ENCODE results near the gene C18orf54.

Gene C18orf54

GRCh38 chr18:54358495-54359040 lies 862 bp downstream of the C18orf54 start:
- H3K36me3 ChIP-seq (ENCODE audit: control insufficient read depth in 1 of 2, insufficient read depth in 2 of 2, low read depth in 1 of 2, low read length in 2 of 2) = no peaks in the 10 kb centered on the region
- no peak overlapping the region for H3K14ac ChIP-seq (ENCODE audit: low read length in 2 of 2)
- no peak overlapping the region for H3K23ac ChIP-seq (ENCODE audit: low read length in 2 of 2)
- no peaks in the 10 kb centered on the region for H3K9me3 ChIP-seq (ENCODE audit: control insufficient read depth, low read length)
- peak overlapping the region; percentile 91 for H3K9ac ChIP-seq (ENCODE audit: low read length)
- no peak overlapping the region for H2AK5ac ChIP-seq (ENCODE audit: low read length, severe bottlenecking)
- H3K27me3 ChIP-seq (ENCODE audit: control insufficient read depth in 1 of 2, insufficient read depth in 1 of 2, low read length in 2 of 2) = no peaks in the 10 kb centered on the region
- no peak overlapping the region for H3K27ac ChIP-seq (ENCODE audit: low read length, poor library complexity, severe bottlenecking)
- no peak for DNase-seq
- peak overlapping the region; percentile 80 to 95 for H3K4me3 ChIP-seq (ENCODE audit: insufficient read depth in 1 of 2, low read depth in 1 of 2, low read length in 2 of 2)
- H2BK12ac ChIP-seq (ENCODE audit: low read length in 2 of 2) = no peak overlapping the region
- H3K18ac ChIP-seq (ENCODE audit: low read depth in 1 of 2, low read length in 2 of 2) = peak overlapping the region; percentile 30 to 54
- H3K4me2 ChIP-seq (ENCODE audit: low read length, poor library complexity, severe bottlenecking) = peak overlapping the region; percentile 88
- H4K91ac ChIP-seq (ENCODE audit: low read length) = no peak overlapping the region
- peak overlapping the region in 1 of 2 experiments; percentile 49 for H3K4ac ChIP-seq (ENCODE audit: low read depth in 1 of 2, low read length in 2 of 2)
- H2BK5ac ChIP-seq (ENCODE audit: low read depth, low read length, poor library complexity, severe bottlenecking) = no peak overlapping the region
- no peak overlapping the region for H2BK120ac ChIP-seq (ENCODE audit: low read depth, low read length)
- no peaks in the 10 kb centered on the region for H3K4me1 ChIP-seq (ENCODE audit: control insufficient read depth, insufficient read depth, low read depth, low read length)
- no peak overlapping the region for H2BK15ac ChIP-seq (ENCODE audit: low read depth, poor library complexity, severe bottlenecking)
- H2AFZ ChIP-seq (ENCODE audit: low read depth, low read length) = peak overlapping the region; percentile 75
- WGBS = under 1% methylated on average over 18 of the region's 21 CpGs
- no peak overlapping the region for H4K8ac ChIP-seq (ENCODE audit: low read length)
- peaks cover 8% of the 10 kb centered on the region for H3K79me1 ChIP-seq (replicated peaks; ENCODE audit: low read length, poor library complexity, severe bottlenecking)

- WGBS = 20% methylated on average over 1 of the region's 6 CpGs
- no peak for DNase-seq
These were observed 1.5 kb downstream of the C18orf54 start for GRCh38 chr18:54359233-54359632.

GRCh38 chr18:54360406-54360805 lies 2.7 kb downstream of the C18orf54 start:
- Histone ChIP-seq H3K9me3 (ENCODE audit: control insufficient read depth, low read length) (no peaks in the 10 kb centered on the region), H3K18ac (ENCODE audit: low read depth in 1 of 2, low read length in 2 of 2) (no peak overlapping the region), H2BK15ac (ENCODE audit: low read depth, poor library complexity, severe bottlenecking) (no peak overlapping the region), H2BK12ac (ENCODE audit: low read length in 2 of 2) (no peak overlapping the region), H2AFZ (ENCODE audit: low read depth, low read length) (no peak overlapping the region), H2BK5ac (ENCODE audit: low read depth, low read length, poor library complexity, severe bottlenecking) (no peak overlapping the region), H3K9ac (ENCODE audit: low read length) (no peak overlapping the region), H3K79me1 (replicated peaks; ENCODE audit: low read length, poor library complexity, severe bottlenecking) (peaks cover 8% of the 10 kb centered on the region), H3K4ac (ENCODE audit: low read depth in 1 of 2, low read length in 2 of 2) (no peak overlapping the region), H3K4me3 (ENCODE audit: insufficient read depth in 1 of 2, low read depth in 1 of 2, low read length in 2 of 2) (no peak overlapping the region), H2AK5ac (ENCODE audit: low read length, severe bottlenecking) (no peak overlapping the region), H3K27me3 (ENCODE audit: control insufficient read depth in 1 of 2, insufficient read depth in 1 of 2, low read length in 2 of 2) (no peaks in the 10 kb centered on the region), H2BK120ac (ENCODE audit: low read depth, low read length) (no peak overlapping the region), H3K36me3 (ENCODE audit: control insufficient read depth in 1 of 2, insufficient read depth in 2 of 2, low read depth in 1 of 2, low read length in 2 of 2) (no peaks in the 10 kb centered on the region), H3K14ac (ENCODE audit: low read length in 2 of 2) (no peak overlapping the region), H3K23ac (ENCODE audit: low read length in 2 of 2) (no peak overlapping the region), H4K91ac (ENCODE audit: low read length) (no peak overlapping the region), H3K4me1 (ENCODE audit: control insufficient read depth, insufficient read depth, low read depth, low read length) (no peaks in the 10 kb centered on the region), H3K4me2 (ENCODE audit: low read length, poor library complexity, severe bottlenecking) (no peak overlapping the region), H3K27ac (ENCODE audit: low read length, poor library complexity, severe bottlenecking) (no peak overlapping the region), H4K8ac (ENCODE audit: low read length) (no peak overlapping the region)
- peak; percentile 12 for DNase-seq
- WGBS = 100% methylated on average over 2 of the region's 3 CpGs

More at GRCh38 chr18:54359233-54359632, 1.5 kb downstream of the C18orf54 start:
- no peak overlapping the region for H3K27ac ChIP-seq (ENCODE audit: low read length, poor library complexity, severe bottlenecking)
- H3K4me3 ChIP-seq (ENCODE audit: insufficient read depth in 1 of 2, low read depth in 1 of 2, low read length in 2 of 2) = peak overlapping the region in 1 of 2 experiments; percentile 95
- H4K8ac ChIP-seq (ENCODE audit: low read length) = no peak overlapping the region
- H3K9ac ChIP-seq (ENCODE audit: low read length) = peak overlapping the region; percentile 91
- H3K23ac ChIP-seq (ENCODE audit: low read length in 2 of 2) = no peak overlapping the region
- H3K36me3 ChIP-seq (ENCODE audit: control insufficient read depth in 1 of 2, insufficient read depth in 2 of 2, low read depth in 1 of 2, low read length in 2 of 2) = no peaks in the 10 kb centered on the region
- peak overlapping the region; percentile 17 for H3K4me2 ChIP-seq (ENCODE audit: low read length, poor library complexity, severe bottlenecking)
- no peak overlapping the region for H3K18ac ChIP-seq (ENCODE audit: low read depth in 1 of 2, low read length in 2 of 2)
- no peak overlapping the region for H2BK15ac ChIP-seq (ENCODE audit: low read depth, poor library complexity, severe bottlenecking)
- H2BK12ac ChIP-seq (ENCODE audit: low read length in 2 of 2) = no peak overlapping the region
- H3K79me1 ChIP-seq (replicated peaks; ENCODE audit: low read length, poor library complexity, severe bottlenecking) = peaks cover 8% of the 10 kb centered on the region
- no peak overlapping the region for H3K4ac ChIP-seq (ENCODE audit: low read depth in 1 of 2, low read length in 2 of 2)
- no peaks in the 10 kb centered on the region for H3K4me1 ChIP-seq (ENCODE audit: control insufficient read depth, insufficient read depth, low read depth, low read length)
- H2BK120ac ChIP-seq (ENCODE audit: low read depth, low read length) = no peak overlapping the region
- H2AFZ ChIP-seq (ENCODE audit: low read depth, low read length) = no peak overlapping the region
- no peaks in the 10 kb centered on the region for H3K27me3 ChIP-seq (ENCODE audit: control insufficient read depth in 1 of 2, insufficient read depth in 1 of 2, low read length in 2 of 2)
- H2AK5ac ChIP-seq (ENCODE audit: low read length, severe bottlenecking) = no peak overlapping the region
- H2BK5ac ChIP-seq (ENCODE audit: low read depth, low read length, poor library complexity, severe bottlenecking) = no peak overlapping the region
- H3K14ac ChIP-seq (ENCODE audit: low read length in 2 of 2) = no peak overlapping the region
- no peak overlapping the region for H4K91ac ChIP-seq (ENCODE audit: low read length)
- H3K9me3 ChIP-seq (ENCODE audit: control insufficient read depth, low read length) = no peaks in the 10 kb centered on the region

GRCh38 chr18:54378057-54378456 lies 20.4 kb downstream of the C18orf54 start:
- 97% methylated on average over 4 of the region's 4 CpGs for WGBS

More at GRCh38 chr18:54378057-54378456, 20.4 kb downstream of the C18orf54 start:
- H2BK120ac ChIP-seq (ENCODE audit: low read depth, low read length) = no peak overlapping the region
- no peaks in the 10 kb centered on the region for H3K4me1 ChIP-seq (ENCODE audit: control insufficient read depth, insufficient read depth, low read depth, low read length)
- H2AK5ac ChIP-seq (ENCODE audit: low read length, severe bottlenecking) = no peak overlapping the region
- H3K14ac ChIP-seq (ENCODE audit: low read length in 2 of 2) = no peak overlapping the region
- H4K8ac ChIP-seq (ENCODE audit: low read length) = no peak overlapping the region
- H3K27me3 ChIP-seq (ENCODE audit: control insufficient read depth in 1 of 2, insufficient read depth in 1 of 2, low read length in 2 of 2) = no peaks in the 10 kb centered on the region
- no peak overlapping the region for H2BK12ac ChIP-seq (ENCODE audit: low read length in 2 of 2)
- no peak overlapping the region for H3K27ac ChIP-seq (ENCODE audit: low read length, poor library complexity, severe bottlenecking)
- no peak overlapping the region for H4K91ac ChIP-seq (ENCODE audit: low read length)
- no peak overlapping the region for H3K4me2 ChIP-seq (ENCODE audit: low read length, poor library complexity, severe bottlenecking)
- H3K4me3 ChIP-seq (ENCODE audit: insufficient read depth in 1 of 2, low read depth in 1 of 2, low read length in 2 of 2) = no peak overlapping the region
- peaks cover 0 to 3% of the 10 kb centered on the region in 2 experiments for H3K36me3 ChIP-seq (ENCODE audit: control insufficient read depth in 1 of 2, insufficient read depth in 2 of 2, low read depth in 1 of 2, low read length in 2 of 2)
- H3K23ac ChIP-seq (ENCODE audit: low read length in 2 of 2) = no peak overlapping the region
- no peaks in the 10 kb centered on the region for H3K79me1 ChIP-seq (replicated peaks; ENCODE audit: low read length, poor library complexity, severe bottlenecking)
- no peak for DNase-seq
- no peak overlapping the region for H3K4ac ChIP-seq (ENCODE audit: low read depth in 1 of 2, low read length in 2 of 2)
- no peak overlapping the region for H2BK15ac ChIP-seq (ENCODE audit: low read depth, poor library complexity, severe bottlenecking)
- no peak overlapping the region for H2AFZ ChIP-seq (ENCODE audit: low read depth, low read length)
- no peak overlapping the region for H3K18ac ChIP-seq (ENCODE audit: low read depth in 1 of 2, low read length in 2 of 2)
- H3K9ac ChIP-seq (ENCODE audit: low read length) = no peak overlapping the region
- H2BK5ac ChIP-seq (ENCODE audit: low read depth, low read length, poor library complexity, severe bottlenecking) = no peak overlapping the region
- no peaks in the 10 kb centered on the region for H3K9me3 ChIP-seq (ENCODE audit: control insufficient read depth, low read length)

Measured in mesenchymal stem cell (in vitro differentiated cells and primary cell).